GM19372 (cell line): Measurements from ENCODE around the gene PACSIN3.
A peak's percentile ranks its signal among the peaks of the same experiment; 100 is the strongest.
"Not testable (repeated sequence)": the region's sequence is repeated elsewhere in the genome, so short reads cannot be mapped to it uniquely, and the experiment has no call there.

Experiments
- ATAC-seq: cut with Tn5 transposase; IDR thresholded peaks from one replicate; pipeline ENCODE4 v1.9.1; 2021; ENCODE audit warnings: mild to moderate bottlenecking, low read depth, moderate library complexity; ENCODE audit not compliant: unreplicated experiment

PACSIN3 gene

DNA sequence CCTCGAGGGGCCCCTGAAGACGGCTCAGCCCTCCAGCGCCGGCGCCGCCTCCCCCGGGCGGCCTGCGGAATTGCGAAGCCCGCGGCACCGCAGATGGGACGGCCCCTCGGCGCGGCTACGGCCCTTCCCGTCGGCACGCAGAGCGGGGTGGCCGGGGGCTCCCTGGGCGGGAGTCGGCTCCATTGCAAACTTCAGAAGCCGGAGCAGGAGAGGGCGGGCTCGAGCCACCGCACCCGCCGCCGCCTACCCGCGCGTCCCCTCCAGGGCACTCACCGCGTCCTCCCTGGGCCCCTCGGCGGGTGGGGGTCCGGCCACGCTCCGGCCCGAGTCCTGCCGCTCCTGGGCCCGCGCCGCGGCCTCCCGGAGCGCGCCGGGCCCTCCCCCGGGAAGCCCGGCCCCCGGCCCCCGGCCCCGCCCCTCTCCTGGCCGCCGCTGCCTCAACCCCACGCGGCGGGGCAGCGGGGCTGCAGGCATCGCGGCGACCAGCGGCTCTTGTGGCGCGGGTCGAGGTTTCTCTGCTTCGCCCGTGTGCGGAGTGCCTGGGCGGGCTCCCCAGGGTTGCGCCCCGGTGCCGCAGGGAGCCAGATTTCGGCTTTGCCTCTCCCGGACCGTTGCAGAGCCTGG lies at the start of gene PACSIN3:
Gene PACSIN3 (minus strand): TSS at position 359 of the 624 bp plus-strand sequence. CDS start 3,707 bp downstream, outside the sequence.
- ATAC-seq: peak; percentile 56

GRCh38 chr11:47235163-47235562 lies 48.9 kb upstream of the PACSIN3 start:
- ATAC-seq: no peak

DNA sequence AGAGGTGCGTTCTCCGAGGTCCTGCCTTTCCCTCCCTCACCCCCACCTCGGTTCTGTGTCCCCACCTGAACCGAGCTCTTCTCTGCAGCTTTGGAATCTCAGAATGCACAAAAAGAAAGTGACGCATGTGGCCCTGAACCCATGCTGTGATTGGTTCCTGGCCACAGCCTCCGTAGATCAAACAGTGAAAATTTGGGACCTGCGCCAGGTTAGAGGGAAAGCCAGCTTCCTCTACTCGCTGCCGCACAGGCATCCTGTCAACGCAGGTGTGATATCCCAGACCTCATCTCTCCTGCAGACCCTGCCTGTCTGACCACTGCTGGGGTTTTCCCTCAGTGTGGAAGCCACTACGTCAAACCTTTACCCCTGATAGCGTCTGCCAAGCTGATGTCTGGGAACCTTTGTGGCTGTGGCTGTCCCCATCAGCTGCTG lies 48.5 kb upstream of the PACSIN3 start:
- ATAC-seq: no peak

- no peak for ATAC-seq
Measured at GRCh38 chr11:47233989-47234668, 47.9 kb upstream of the PACSIN3 start.

GRCh38 chr11:47233051-47233450 lies 46.8 kb upstream of the PACSIN3 start:
- no peak for ATAC-seq

- no peak for ATAC-seq
Measured at GRCh38 chr11:47229161-47229560, 42.9 kb upstream of the PACSIN3 start.

GRCh38 chr11:47225552-47226400 lies 39.5 kb upstream of the PACSIN3 start:
- ATAC-seq: peak; percentile 67

GRCh38 chr11:47222696-47223095 lies 36.5 kb upstream of the PACSIN3 start:
- no peak for ATAC-seq

DNA sequence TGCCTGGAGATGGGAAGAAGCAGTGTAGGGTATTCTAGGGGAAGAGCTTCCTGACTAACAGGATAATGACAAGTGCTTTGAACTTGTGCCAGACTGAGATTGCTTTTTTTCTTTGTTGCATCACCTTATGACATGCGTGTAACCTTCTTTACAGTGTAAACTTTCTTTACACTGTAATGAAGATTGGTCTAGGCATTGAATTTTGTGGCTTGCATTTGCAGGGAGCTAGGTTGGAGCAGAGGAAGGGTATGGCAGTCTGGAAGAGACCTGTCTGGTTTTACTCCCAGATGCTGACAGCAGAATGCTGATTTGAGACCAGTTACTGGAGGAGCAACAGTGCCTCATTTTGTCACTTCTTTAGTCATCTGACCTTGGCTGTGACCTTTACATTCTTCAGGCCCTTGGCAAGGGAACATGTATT lies 34.2 kb upstream of the PACSIN3 start:
- ATAC-seq: no peak

GRCh38 chr11:47216121-47216798 lies 30.0 kb upstream of the PACSIN3 start:
- no peak for ATAC-seq

DNA sequence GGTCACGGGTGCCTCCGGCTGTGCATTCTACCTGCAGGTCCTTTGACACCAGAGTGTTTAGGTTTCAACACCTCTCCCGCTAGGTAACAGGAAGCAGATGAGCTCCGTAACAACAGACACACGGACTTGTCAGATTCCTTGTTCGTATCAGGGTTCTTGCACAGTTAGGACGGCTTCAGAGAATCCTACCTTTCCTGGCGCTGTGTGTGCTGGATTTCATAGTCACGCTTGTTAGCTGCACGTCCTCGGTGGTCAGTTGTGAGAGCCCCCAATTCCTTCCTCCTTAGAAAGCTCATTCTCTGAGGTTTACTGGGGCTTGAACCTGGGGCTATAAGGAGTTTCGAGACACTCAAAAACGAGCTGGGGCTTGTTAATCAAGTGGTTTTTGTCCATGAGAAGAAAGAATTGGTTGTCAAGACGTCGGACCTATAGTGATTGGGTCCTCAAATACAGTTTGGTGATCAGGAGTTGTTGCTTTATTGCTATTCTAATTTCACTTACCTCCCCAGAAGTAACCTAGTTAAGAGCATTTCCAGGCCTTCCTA lies 29.2 kb upstream of the PACSIN3 start:
- no peak for ATAC-seq

DNA sequence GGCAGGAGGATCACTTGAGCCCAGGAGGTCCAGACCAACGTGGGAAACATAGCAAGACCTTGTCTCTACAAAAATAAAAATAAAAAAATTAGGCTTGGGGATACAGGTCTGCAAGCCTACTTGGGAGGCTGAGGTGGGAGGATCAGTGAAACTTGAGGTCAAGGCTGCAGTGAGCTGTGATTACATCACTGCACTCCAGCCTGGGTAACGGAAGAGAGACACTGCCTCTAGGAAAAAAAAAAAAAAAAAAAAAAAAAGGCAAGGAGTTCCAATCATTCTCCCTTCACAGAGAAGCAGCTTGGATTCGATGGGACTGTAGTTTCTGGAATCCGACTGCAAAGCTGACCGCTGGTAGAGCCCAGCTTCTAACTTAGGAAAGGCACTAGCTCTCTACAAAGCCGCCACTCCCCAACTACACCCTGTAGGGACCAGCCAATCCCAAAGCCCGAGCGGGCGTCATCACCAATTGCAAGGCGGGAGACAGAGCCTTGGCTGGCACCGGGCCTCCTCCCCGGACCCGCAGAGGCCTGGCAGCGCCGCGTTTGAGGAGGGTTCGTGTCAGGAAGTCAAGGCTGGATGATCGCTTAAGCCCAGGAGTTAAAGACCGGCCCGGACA lies 27.8 kb upstream of the PACSIN3 start:
- peak; percentile 52 for ATAC-seq

DNA sequence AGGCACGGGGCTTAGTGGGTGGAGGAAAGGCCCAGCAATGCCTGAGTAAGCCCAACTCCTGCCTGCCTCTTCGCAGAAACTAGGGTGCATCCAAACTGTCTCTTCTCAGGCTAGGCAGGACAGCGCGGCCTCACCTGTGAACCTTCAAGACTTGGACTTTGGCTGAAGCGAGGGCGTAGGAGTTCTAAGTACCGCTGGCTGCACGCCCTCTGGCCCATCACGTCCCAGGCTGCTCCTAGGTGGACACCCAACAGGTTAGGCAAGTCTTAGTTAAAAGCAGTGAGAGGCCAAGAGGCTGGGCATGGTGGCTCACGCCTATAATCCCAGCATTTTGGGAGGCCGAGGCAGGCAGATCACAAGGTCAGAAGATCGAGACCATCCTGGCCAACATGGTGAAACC lies 26.7 kb upstream of the PACSIN3 start:
- ATAC-seq: no peak

- no peak for ATAC-seq
Measured at GRCh38 chr11:47208628-47209027, 22.4 kb upstream of the PACSIN3 start.

GRCh38 chr11:47208008-47208552 lies 21.8 kb upstream of the PACSIN3 start:
- ATAC-seq: not testable (repeated sequence)

- no peak for ATAC-seq
Measured at GRCh38 chr11:47207459-47207858, 21.2 kb upstream of the PACSIN3 start.

DNA sequence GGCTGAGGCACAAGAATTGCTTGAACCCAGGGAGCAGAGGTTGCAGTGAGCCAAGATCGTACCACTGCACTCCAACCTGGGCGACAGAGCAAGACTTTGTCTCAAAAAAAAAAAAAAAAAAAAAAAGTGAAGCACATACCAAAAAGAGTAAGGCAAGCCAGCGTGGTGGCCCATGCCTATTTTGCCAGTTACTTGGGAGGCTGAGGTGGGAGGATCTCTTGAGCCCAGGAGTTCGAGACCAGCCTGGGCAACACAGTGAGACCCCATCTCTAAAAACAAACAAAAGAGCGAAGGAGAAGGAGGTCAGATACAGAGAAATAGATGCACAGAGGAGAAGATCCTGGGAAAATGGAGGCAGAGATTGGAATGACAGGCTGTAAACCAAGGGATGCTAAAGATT lies 20.3 kb upstream of the PACSIN3 start:
- ATAC-seq: not testable (repeated sequence)

GRCh38 chr11:47204637-47204989 lies 18.4 kb upstream of the PACSIN3 start:
- no peak for ATAC-seq

DNA sequence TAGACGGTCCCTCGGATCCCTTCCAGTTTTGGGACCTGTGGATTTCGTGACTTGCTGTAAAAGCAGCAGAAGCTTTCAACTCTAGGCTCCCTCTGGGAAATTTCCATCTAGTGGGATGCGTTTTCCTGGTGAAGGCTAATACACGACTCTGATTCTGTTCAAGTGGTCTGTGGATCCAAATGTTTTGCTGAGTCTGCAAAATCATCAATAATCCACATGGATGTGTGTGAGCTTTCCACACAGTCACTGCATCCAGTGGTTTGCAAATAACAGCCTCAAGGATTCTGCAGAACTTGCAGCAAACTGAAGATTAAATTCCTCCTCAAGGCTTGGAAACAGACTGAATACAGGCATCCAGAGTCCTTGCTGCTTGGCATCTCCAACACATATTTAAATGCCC lies 16.3 kb upstream of the PACSIN3 start:
- no peak for ATAC-seq

DNA sequence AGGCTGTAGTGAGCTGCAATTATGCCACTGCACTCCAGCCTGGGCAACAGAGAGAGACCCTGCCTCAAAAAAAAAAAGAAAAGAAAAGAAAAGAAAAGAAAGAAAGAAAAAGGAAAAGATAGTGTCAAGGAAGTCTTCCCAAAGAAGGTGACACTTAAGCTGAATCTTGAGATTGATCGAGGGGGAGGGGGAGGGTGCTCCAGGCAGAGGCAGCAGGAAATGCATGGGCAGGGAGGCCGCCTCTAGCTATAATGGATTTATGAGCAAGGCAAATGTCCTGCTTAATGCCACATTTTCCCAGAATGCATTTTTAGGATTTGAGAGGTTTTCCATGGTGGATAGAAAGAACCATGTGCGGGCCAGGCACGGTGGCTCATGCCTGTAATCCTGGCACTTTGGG lies 14.8 kb upstream of the PACSIN3 start:
- no peak for ATAC-seq
